HG03460 (cell line): ENCODE data around the gene DEDD2.
A peak's percentile ranks its signal among the peaks of the same experiment; 100 is the strongest.

Source experiments
- ATAC-seq: cut with Tn5 transposase; IDR thresholded peaks from one replicate; pipeline ENCODE4 v1.9.1; 2021; ENCODE audit not compliant: unreplicated experiment

DEDD2 gene

GRCh38 chr19:42200116-42200715 is 17.3 kb downstream of the DEDD2 start:
- no peak for ATAC-seq

GRCh38 chr19:42199440-42200115 is 17.9 kb downstream of the DEDD2 start:
- peak; percentile 40 for ATAC-seq

DNA sequence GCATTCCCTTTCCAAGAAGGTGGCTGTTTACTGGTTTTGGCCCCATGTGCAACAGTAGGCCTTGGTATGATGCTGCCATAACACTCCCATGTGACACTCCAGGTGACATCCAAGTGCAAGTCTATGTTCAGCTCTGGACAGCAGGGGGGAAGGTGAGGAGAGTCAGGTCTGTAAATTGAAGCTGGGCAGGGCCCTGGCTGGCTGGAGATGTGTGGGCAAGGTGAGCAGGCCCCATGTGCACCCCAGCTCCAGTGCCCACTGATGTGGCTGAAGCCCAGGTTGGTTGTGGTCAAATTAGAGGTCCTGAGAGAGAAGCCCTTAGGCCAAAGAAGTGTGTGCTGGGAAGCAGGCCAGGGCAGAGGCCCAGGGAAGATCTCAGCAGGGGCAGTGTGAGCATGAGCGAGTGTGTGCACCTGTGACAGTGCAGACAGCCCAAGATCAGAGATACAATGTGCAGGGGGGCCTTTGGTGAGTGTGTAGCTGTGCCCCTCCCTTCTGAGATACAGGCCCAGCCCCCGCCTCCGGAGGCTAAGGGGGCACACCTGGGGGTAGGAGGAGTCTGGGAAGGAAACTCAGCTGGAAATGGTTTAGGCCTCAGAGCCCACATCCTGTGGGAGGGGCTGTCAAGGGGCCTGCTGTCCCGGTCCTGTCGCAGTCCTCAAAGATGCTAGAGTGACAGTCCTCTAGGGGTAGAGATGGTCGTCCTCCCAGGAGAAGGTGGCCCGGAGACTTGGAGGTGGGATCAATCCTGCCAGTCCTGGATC is 18.6 kb downstream of the DEDD2 start:
- ATAC-seq: peak; percentile 53

DNA sequence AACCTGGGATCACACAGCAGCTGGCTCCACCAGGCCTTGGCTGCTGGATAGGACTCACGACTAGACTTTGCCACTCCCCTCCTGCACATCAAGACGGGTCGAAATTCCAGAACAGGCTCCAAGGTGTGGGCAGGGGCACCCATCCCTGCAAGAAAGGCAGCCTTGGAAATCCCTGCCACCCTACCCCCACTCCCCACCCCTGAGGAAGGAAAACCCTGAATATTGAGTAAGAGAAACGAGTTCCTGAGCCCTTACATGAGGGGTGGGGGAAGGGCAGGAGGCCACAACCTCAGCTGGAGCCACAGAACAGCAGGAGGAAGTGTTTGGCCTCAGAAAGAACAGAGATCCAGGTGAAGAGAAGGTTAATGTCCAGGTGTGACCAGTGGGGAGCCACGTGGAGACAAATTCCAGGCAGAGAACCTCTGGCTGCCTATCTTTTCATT is 20.1 kb downstream of the DEDD2 start:
- no peak for ATAC-seq

DNA sequence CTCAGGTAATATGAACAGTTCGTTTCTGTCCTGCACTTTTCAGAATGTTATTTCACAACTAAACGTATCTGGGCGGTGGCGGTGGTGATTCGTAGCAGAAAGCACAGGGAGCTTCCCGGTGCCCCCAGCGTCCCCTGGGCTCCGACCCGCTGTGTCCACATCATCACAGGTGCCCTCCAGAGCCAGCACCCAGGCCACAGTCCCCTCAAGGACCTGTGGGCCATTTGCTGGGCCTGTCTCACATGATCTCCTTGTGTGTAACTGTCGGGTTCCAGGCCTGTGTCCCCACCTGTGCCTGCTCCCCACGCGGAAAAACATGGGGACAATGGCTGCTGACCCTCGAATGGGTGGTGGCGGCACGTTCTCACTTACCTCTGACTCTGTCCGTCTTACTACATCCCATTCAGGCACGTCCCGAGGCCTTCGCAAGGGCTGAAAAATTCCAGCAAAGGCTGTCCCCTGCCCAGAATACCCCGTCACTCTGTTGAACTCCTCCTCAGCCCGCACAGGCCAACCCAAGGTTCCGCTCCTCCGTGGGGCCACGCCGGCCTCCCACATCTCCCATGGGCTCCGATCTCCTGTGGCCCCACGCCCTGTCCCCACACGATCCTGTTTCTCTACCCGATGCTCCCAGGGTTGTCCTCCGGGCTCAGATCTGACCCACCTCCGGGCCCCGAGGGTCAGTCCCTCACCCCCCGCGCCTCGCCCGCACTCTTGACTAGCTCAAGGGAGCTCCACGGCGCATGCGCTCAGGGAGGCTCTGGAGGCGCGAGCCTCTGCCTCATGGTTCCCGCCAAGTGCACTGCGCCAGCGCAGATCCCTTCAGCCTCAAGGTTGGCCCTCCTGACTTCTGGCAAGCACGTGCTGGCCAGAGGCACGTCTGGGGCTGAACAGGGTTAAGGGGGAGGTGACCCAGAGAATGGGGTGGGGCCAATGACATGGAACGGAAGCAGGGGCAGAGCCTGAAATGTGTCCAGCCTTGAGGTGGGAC is 21.2 kb downstream of the DEDD2 start:
- ATAC-seq: no peak

DNA sequence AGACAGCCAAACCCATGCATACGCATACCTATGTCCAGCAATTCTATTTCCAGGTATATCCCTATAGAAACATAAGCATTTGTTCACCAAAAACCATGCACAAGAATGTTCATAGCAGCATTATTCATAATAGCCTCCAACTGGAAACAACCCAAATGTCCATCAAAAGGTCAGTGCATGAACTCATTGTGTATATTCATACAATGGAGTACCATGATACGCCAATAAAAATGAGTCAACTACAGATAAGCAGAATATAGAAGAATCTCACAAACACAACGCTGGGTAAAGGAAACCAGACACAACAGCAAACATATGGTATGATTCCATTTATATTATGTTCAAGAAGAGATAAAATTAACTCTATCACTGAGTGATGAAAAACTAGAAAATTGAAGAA is 23.8 kb downstream of the DEDD2 start:
- ATAC-seq: no peak

- no peak for ATAC-seq
These were observed 24.2 kb downstream of the DEDD2 start for GRCh38 chr19:42193294-42193693.

DNA sequence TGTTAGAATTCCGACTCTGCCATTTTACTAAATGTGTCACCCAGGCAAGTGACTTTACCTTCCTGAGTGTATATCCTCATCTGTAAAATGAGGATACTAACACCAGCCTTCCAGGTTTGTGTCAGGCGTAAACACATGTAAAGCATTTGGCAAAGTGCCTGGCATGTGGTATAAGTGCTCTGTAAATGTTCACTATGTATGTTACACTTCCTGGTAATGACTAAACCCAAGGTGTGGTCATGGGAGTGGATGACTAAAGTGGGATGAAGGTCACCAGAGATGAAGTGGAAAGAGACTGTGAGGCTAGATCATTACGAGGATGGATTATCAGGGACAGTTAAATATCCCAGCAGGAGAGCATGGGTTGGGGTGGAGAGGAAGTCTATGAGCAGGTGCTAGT is 25.6 kb downstream of the DEDD2 start:
- no peak for ATAC-seq

DNA sequence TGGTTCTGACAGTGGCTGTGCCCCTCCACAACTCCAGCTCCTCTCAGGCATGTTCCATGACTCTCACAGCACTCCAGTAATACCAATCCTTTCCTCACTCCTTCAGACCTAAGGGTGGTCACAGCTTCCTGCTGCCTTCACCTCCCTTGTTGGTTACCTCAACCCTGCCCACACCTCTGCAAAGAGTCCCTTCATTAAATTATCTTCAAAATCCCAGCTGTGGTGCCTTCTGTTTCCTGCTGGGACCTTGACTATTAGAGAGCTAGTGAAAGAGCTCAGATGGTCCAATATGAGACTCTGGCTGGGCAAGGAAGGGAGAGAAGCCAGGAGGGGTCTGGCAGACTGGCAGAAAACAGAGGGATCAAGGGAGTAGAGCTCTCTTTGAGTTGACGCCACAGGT is 26.1 kb downstream of the DEDD2 start:
- no peak for ATAC-seq

- no peak for ATAC-seq
These were observed 28.3 kb downstream of the DEDD2 start for GRCh38 chr19:42189133-42189532.

DNA sequence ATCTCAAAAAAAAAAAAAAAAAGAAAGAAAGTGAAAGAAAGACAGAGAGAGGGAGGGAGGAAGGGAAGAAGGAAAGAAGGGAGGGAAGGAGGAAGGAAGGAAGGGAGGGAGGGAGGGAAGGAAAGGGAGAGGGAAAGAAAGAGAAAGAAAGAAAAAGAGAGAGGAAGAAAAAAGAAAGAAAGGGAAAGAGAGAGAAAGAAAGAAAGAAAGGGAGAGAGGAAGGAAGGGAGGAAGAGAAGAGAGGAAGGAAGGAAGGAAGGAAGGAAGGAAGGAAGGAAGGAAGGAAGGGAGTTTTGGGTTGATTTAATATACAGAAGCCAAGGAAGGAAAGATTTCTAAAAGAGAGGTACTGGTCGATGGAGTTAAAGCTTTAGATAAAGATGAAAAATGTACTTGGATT is 28.8 kb downstream of the DEDD2 start:
- ATAC-seq: no peak

- ATAC-seq: no peak
These were observed 32.2 kb downstream of the DEDD2 start for GRCh38 chr19:42185277-42185676.

DNA sequence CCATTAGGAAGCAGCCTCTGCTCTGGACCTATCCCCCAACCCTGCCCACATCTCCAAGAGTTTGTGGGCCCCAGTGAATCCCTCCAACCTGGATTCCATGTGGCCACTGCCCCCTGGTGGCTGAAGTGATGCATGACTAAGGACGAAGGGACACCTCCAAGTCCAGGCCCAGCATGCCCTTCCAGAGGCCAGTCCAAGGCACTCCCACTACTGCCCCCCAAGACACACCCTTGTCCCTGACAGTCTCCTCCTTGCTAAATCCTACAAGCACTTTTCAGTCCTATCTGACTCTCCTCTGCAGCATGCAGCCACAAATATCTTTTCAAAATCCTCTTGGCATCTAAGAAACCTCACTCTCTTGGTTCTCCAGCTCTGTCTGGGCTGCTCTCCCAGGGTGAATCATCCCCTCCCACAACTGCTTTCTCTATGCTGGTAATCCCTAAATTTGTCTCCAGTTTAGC is 33.0 kb downstream of the DEDD2 start:
- ATAC-seq: no peak

- no peak for ATAC-seq
These were observed 38.4 kb downstream of the DEDD2 start for GRCh38 chr19:42178791-42179674.

DNA sequence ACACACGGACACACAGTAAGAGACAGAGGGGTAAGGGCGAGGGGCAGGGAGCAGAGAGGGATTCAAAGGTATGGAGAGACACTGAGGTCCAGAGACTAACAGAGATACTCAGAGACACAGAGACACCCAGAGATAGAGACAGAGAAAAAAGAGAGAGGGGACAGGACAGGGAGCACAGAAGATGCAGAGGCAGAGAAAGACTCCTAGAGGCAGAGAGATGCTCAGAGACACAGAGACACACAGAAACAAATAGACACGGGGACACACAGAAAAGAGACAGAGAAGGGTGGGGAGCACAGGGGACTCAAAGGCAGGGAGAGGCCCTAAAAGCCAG is 39.8 kb downstream of the DEDD2 start:
- no peak for ATAC-seq

DNA sequence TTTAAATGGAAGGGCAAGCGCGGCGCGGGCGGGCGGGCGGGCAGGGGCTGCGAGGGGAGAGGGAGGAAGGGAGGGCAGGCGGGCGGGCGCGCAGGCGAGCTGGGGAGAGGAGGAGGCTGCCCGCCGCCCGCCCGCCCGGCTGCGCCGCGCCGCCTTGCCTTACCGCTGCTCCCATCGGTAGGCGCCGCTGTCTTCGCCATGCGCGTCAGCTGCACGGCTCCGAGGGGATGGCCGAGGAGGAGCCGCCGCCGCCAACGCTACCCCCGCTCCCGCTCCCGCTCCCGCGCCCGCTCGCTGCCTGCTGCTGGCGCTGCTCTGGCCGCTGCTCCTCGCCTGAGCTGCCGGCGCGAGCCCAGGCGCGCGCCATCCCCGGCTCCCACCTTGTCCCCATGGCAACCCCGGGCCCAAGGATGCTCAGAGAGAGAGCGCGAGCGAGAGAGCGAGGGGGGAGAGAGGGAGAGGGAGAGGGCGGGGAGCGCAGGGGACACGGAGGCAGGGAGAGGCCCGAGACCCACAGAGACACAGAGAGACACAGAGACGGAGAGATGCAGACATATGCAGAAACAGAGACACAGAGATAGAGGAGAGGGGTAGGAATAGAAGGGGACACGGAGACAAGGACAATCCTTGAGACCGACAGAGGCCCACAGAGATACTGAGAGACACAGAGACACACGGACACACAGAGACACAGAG is 40.3 kb downstream of the DEDD2 start:
- ATAC-seq: no peak

DNA sequence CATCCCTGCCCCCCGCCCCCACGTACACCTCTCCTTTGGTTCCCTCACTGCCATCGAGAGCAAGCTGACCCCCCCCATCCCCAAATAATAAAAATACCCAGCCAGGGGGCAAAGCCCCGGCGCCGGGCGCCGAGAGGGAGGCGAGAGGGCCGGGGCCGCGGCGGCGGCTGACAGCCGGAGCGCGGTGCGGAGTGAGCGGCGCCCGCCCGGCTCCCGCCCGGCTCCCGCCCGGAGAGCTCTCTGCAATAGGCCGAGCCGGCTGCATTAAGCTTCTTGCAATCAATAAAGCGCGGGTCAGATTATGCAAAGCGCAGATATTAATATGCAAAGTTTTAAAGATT is 40.9 kb downstream of the DEDD2 start:
- no peak for ATAC-seq

- ATAC-seq: no peak
These were observed 41.4 kb downstream of the DEDD2 start for GRCh38 chr19:42175952-42176648.
